NCI-H146 treated with DMSO at 0.1 percent for 48 hours (cell line): ENCODE data around the gene UGT1A3.
"Not testable (repeated sequence)": the region's sequence is repeated elsewhere in the genome, so short reads cannot be mapped to it uniquely, and the experiment has no call there.

ENCODE experiments used
- DNase-seq: peaks from one replicate; lab custom pipeline; 2025; ENCODE audit not compliant: unreplicated experiment; lab: John Stamatoyannopoulos, UW

UGT1A3 gene

DNA sequence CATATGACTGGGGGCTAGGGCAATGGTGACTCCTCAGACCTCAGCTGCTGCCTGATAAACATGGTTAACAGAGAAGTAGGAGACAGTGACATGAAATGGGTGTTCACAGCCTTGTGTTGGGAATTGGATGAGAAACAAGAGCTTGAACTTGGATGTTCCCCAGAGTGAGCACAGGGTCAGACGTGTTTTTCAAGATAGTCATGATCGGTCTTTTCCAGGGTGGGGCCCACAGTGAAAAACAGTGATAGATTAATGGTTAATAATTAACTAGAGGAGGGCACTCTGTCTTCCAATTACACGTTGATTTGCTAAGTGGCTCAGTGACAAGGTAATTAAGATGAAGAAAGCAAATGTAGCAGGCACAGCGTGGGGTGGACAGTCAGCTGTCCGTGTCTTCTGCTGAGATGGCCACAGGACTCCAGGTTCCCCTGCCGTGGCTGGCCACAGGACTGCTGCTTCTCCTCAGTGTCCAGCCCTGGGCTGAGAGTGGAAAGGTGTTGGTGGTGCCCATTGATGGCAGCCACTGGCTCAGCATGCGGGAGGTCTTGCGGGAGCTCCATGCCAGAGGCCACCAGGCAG, at the start of gene UGT1A3:
TSS of gene UGT1A3 (plus strand) at position 320 of the 579 bp plus-strand sequence. CDS start at position 405, 85 bp downstream.
- no peak for DNase-seq

DNA sequence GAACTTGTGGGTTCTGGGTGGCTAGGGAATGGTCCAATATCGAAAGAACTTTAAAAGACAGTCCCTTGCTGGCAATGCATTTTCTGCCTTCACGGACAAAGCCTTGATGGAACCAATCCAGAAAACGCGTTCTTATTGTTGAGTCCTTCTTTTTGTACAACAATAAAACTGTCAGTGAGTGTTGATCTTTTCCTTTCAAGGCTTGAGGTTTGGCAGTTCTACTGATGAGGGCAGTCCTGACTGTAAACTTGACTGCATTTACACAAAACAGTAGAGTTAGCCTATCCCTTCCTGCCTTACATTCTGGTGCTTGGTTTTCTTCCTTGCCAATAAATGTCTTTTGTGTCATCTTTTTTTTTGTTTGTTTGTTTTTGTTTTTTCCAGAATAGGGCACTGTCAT, 49.6 kb upstream of the UGT1A3 start:
- no peak for DNase-seq

DNA sequence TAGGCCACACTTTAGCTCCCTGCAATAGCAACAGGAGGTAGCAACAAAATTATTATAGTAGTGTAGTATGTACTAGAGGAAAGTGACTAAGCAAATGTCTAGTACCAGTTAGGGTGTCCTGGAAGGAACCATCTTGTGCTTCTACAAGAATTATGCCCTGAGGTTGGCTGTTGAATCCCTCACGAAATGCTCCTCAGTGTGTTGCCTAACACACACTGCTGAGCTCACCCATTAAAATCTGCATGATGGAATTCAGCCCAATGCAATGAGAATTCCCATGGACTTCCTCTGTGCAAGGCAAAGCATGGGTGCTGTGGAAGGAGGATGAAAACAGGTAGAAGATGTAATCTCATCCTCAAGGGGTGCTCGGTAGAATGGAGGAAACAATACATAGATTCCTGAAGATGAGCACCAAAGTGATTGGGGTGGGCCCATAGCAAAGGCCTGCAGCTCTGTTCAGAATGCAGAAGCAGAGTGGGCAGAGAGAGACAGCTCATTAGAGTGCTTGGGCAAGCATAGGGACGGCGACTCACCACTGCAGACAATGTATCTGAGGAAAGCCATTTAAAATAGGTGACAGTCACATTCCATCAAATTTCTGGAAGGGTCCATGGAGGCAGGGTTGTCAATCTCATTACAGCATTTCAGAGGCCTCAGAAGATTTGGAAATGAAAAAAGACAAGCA, 48.3 kb upstream of the UGT1A3 start:
- no peak for DNase-seq

DNA sequence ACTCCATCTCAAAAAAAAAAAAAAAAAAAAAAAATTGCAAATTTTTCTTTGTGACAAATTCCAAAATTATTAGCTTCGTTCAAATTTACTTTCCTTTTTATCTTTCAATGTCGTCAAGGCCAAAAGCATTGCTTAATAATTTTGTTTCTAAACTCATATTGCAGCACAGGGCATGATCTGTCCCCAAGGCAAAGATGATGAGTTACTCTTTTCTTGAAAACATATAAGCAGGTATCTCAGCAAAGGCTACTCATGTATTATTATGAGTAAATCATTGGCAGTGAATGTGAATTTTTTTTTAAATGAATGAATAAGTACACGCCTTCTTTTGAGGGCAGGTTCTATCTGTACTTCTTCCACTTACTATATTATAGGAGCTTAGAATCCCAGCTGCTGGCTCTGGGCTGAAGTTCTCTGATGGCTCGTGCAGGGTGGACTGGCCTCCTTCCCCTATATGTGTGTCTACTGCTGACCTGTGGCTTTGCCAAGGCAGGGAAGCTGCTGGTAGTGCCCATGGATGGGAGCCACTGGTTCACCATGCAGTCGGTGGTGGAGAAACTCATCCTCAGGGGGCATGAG, 47.2 kb upstream of the UGT1A3 start, which contains the start of gene UGT1A7:
TSS of gene UGT1A7 (plus strand) at position 381 of the 579 bp plus-strand sequence. CDS start at position 418, 37 bp downstream.
- DNase-seq: no peak

DNA sequence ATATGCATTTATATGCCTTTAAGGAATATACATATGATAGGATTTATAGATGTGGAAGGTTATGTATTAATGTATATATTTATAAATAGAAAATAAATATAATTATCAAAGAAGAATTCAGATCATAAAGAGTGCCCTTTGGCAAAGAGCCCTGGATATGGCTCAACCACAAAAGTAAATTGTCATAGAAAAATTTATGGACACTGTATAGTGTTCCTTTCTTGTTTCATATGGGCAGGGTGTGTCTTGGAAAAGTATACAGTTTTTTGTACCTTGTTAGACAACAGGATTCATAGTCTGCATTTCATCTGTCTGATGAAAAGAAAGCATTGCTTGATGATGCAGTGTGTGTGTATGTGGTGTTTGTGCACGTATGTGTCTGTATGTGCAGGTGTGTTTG, 44.2 kb upstream of the UGT1A3 start:
- DNase-seq: no peak

DNA sequence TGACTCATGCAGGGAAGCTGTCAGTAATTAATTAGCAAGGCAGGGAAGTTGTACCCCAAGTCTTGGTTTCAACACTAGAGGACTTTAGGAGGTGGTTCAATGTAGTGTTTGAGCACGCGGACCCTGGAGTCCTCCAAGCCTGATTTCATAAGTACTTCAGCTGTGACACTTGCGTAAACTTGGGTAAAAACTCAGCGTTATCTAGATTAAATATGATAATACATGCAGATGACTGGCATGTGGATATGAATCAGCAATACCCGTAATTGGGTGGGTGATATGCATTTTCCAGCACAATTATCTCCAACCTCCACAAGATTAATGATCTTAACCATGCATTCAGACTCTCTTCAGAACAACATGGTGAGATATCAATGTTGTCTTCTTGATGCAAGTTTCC, 41.9 kb upstream of the UGT1A3 start:
- DNase-seq: no peak

DNA sequence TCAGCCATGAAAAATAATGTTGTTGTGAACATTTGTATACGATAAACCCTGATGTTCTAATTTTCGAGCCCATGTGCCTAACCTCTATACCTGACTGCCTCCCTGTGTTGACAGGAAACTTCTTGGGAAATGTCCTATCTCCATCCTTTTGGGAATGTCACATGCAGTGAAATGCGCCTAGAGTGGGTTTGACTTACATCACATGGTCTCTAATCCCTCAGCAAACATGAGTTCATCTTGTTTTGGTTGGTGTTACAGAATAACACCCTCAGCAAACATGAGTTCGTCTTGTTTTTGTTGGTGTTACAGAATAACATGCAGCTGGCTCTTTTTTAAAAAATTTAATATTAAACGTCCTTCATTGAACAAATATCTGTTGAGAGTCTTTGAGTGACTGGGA, 40.5 kb upstream of the UGT1A3 start:
- DNase-seq: no peak

DNA sequence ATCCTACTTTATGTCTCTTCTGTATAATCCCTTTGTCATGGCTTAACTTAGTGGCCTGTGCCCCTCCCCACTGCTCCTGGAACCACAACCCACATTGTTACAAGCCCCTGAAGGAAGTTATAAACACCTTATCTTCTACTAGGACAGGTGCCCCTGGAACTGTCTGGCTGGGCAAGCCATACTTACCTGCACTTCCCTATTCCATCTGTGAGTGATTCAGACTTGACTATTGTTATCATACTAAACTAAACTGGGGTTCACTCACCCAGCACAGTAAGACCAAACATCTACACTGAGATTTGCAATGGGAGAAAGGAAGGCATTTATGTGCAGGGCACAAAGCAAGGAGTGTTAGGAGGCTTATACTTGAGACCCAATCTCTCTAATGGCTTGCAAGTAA, 39.8 kb upstream of the UGT1A3 start:
- no peak for DNase-seq

DNA sequence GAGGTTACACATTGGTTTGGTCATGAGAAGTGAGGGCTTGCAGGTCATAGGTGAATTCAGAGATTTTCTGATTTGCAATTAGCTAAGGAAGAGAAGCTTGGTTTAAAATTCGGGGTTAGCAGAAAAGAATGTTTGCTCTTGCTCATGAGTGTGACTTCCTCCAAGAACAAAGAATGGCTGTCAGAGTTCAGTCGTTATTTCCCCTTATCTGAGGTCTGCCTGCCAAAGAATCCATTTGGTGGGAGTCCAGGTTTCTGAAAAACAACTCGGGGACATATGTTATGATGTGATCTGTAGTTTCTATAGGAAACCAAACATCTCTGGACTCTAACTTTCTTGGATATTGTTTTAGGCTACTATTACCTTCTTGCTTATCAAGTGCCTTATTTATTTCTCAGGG, 39.3 kb upstream of the UGT1A3 start:
- no peak for DNase-seq

DNA sequence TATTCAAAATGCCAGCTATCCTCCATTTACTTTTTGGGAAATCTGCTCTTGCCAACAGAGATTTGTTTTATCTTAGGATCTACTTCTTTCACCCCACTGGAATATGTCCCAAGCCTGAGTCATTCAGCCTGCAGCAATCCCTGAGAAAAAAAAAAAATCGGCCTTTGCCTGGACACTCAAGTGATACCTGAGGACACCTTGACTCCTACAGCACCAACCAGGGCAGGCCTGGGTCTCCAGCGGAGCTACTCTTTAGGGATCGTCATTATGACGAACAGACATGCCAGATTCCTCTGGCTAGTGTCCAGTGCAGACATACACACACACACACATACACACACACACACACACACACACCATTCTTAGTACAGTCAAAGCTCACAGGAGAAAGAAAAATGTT, 38.4 kb upstream of the UGT1A3 start:
- no peak for DNase-seq

DNA sequence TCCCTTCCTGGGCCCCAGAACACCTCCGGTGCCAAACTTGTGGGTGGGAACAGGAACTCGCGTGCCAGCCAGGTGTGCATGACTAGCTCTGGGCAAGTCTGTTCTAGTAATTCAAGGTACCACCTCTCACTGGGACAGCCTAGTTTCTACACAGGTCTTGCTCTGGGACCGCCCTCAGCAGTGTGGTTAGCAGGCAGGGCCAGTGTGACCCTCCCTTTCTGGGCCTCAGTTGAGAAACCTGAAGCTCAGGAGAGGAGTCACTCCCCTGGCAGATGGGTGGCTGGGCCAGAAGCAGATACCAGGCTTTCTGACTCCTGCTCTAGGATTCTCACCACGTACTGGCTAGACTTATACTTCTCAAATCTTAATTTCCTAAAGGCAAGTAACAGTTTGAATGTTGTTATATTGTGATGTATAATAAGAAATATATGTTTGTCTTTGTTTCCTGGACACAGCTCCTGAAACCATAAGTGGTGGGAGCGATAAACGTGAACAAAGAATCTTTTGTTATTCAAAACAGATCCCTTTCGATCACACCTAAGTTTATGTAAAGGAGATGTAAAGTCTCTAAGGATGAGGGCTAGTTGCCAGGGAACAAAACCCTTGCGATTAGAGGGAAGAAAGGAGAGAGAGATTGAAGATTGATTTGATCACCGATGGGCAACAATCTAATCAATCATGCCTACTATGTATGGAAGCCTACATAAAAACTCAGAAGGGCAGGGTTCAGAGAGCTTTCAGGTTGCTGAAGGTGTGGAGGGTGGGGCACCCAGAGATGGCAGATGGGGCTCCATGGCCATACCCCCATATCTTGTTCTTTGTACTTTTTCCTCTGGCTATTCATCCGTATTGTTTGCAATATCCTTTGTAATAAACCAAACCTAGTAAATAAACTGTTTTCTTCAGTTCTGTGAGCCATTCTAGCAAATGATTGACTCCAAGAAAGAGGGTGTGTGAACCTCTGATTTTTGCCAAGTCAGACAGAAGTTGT, 37.1 kb upstream of the UGT1A3 start:
- DNase-seq: no peak

DNA sequence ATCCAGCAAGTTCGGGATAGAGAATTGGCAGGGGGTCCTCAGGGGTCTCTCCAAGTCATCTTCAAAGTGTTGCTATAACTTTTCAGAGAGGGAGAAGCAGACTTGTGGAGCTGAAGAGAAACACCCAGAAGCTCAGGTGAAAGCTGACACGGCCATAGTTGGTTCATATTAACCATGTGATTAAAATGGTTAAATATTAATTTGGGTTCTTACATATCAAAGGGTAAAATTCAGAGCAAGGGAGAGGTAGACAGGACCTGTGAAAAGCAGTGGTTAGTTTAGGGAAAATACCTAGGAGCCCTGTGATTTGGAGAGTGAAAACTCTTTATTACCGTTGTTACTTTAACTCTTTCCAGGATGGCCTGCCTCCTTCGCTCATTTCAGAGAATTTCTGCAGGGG, 36.2 kb upstream of the UGT1A3 start, which contains the start of gene UGT1A6:
TSS of gene UGT1A6 (plus strand) at position 243 of the 400 bp plus-strand sequence. CDS start at position 358, 115 bp downstream.
- no peak for DNase-seq

DNA sequence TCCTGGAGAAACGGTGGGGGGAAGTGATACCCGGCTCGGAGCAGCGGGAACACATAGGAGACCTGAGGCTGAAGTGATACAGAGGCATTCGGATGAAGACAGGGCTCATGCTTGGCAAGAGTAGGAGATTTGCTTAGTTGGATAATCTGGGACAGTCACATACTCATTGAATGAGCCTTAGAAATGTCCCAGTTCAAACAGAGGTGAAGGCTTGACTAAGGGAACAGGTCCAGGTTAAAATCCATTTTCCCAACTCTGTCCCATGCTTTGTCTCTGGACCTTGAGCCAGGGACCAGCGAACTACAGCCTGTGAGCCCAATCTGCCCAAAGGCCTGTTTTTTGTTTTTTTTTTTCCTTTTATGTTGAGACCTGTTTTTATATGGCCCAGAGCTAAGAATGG, 34.9 kb upstream of the UGT1A3 start:
- no peak for DNase-seq

DNA sequence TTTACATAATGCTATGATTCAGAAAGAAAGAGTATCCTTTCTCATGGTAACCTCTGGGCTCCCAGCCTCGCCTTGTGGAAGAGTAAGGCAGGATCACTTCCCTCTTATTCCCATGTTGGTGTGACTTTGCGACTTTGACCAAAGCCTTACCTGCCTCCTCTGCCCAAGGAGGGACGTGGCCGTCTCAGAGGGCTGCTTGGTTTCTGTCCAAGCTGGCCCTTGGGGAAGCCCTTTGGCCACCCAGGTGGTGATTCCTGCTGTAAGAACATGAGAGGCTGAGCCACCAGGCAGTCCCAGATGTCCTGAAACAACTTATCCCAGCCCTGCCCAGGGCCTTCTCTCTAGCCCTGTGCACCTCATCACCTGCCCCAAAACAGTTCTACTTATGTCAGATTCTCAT, 30.1 kb upstream of the UGT1A3 start:
- no peak for DNase-seq

DNA sequence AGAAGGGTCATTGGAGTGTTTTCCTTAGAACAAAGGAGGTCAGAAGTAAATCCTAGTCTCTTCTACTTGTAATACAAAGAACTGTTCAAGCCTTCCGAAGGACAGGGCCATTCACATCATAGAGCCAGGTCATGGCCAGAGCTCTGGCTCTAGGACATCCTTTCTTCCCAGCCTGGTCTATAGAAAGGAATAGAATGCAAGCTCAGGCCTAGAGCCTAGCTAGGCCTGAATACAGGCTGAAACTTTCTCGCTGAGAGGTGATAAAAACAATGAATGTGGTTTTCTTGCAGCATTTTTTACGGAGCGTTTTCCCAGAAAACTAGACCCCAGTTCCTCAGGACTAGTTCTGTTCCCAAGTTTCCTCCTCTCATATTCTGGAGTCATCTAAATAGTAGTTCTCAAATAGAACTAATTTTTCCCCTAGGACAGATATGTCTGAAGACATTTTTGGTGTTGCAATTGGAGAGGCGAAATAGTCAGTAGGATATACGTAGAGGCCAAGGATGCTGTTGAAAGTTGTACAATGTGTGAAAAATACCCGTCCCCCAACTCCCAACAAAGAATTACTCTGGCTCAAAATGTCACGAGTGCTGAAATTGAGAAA, 29.3 kb upstream of the UGT1A3 start:
- no peak for DNase-seq

DNA sequence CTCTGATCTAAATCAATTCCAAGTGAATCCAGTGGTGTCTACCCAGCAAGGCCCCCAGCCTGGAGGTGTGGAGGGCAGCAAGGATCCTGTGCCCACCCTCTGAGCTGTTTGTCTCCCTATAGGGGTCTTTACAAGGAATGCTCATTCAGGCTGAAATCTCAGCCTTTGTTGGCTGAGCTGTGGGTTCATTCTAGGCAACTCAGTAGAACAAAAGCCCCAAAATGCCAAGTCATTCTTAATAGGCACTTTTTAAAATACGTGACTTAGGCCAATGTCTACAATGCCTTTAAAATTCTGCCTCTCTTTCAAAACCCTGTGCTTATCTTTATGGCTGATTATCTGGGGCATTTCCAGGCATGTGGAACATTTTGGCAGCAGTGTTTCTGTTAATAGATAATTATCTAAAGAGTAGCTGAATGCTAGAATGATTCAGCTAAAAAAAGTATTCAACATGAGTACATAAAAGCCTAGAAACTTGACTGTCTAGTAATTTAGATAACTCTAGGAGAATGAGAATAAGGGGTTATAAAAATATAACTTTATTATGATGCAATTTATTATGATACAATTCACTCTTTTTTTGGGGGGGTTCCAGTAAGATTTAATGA, 28.7 kb upstream of the UGT1A3 start:
- no peak for DNase-seq

DNA sequence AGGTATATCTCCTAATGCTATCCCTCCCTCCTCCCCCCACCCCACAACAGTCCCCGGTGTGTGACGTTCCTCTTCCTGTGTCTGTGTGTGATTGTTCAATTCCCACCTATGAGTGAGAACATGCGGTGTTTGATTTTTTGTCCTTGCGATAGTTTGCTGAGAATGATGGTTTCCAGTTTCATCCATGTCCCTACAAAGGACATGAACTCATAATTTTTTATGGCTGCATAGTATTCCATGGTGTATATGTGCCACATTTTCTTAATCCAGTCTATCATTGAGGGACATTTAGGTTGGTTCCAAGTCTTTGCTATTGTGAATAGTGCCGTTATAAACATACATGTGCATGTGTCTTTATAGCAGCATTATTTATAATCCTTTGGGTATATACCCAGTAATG, 28.0 kb upstream of the UGT1A3 start:
- DNase-seq: not testable (repeated sequence)

DNA sequence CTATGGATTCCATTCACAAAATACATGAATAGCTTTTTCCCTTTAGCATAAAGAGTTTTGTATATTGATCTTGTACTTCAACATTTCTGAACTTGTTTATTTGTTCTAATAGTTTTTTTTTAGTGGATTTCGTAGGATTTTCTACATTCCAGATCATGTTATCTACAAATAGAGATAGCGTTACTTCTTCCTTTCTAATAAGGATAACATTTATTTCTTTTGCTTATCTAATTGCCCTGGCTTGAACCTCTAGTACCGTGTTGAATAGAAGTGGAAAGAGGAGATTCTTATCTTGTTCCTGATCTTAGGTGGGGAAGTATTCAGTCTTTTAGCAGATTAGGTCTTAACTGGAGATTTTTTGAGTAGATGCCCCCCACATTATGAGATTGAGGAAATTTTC, 26.6 kb upstream of the UGT1A3 start:
- DNase-seq: no peak

DNA sequence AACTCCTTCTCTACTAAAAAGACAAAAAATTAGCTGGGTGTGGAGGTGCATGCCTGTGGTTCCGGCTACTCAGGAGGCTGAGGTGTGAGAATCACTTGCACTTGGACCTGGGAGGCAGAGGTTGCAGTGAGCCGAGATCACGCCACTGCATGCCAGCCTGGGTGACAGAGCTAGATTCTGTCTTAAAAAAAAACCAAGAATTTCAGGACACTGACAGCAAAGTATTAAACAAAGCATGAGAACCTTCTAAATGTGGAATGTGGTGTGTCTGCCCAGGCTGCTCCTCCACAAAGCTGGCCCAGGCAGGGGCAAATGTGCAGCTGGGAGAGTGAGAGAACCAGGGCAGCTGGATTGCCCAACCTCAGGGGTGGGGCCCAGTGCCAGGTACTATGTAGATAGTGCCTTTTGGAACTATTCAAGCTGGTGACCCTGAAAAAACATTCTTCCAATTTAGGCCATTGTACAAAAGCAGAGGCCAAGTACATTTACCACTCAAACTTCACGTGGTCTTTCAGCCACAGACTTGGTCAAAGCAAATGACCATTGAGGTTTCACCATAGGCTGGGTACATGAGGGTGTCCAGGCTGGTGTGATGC, 22.8 kb upstream of the UGT1A3 start:
- no peak for DNase-seq

DNA sequence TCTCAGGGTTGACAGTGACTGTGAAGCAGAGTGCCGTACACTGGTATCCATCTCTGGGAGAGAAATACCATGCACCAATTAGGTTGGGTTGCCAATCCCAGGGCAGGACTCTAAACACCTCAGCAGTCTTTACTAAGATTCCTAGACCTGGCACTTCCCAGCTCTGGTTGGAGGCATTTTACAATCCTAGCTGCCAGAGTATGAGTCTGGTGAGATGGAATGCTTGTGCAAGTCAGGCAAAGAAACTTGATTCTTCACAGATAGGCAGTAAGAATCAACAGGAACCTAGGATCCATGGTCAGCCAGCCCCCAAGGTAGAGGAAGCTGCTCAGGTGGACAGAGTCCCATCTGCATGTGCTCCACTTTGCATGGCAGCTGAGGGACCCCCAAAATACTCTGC, 22.1 kb upstream of the UGT1A3 start:
- DNase-seq: no peak
